HEK293T (cell line): ENCODE results near the gene MRPS15.

ENCODE experiments used
- ELF4 ChIP-seq: fragments of 450-650 bp; IDR thresholded peaks from 2 replicates; pipeline ENCODE4 v1.6.1; 2017; ENCODE audit warnings: antibody characterized with exemption
- FOXM1 ChIP-seq: fragments of 450-650 bp; IDR thresholded peaks from 2 replicates; pipeline ENCODE4 v1.6.1; 2017; ENCODE audit warnings: mild to moderate bottlenecking, borderline replicate concordance
- SUZ12 ChIP-seq: fragments of 450-650 bp; IDR thresholded peaks from 2 replicates; pipeline ENCODE4 v1.6.1; 2016; ENCODE audit warnings: mild to moderate bottlenecking

- TF ChIP-seq ELF4 (no peak), SUZ12 (no peak), FOXM1 (no peak)
These were observed 6.5 kb downstream of the MRPS15 start for GRCh38 chr1:36457691-36458090.
